Right atrium auricular region (tissue), 2 donors: ENCODE results near the gene TNPO3. TPM values are rescaled to one million over a fixed set of nuclear protein-coding genes. Genes with fewer than 3 reads are reported as not detected.

ENCODE experiments used
- DNase-seq: peaks from one replicate; pipeline ENCODE4 v3.0.0-alpha.2; 2019; ENCODE audit warnings: low spot score
- H3K27ac ChIP-seq, 2 donors: fragments of 200-600 bp; sonication (generic); 1 replicate in 1 of 2; 2 replicates in 1 of 2; pipeline ENCODE4 v1.5.1; 2016 to 2019
- H3K27me3 ChIP-seq, 2 donors: fragments of 200-600 bp; sonication (generic); one replicate each; pipeline versions ENCODE4 v1.5.1 to v1.6.0; 2017 to 2019
- H3K36me3 ChIP-seq: fragments of 200-600 bp; sonication (generic); one replicate; pipeline ENCODE4 v1.5.1; 2016
- H3K4me1 ChIP-seq, 2 donors: fragments of 200-600 bp; sonication (generic); one replicate each; pipeline versions ENCODE4 v1.5.1 to v1.6.0; 2017 to 2019
- H3K4me3 ChIP-seq, 2 donors: fragments of 200-600 bp; sonication (generic); 1 replicate in 1 of 2; 2 replicates in 1 of 2; pipeline ENCODE4 v1.5.1; 2017 to 2019; ENCODE audit warnings: mild to moderate bottlenecking in 1 of 2, moderate library complexity in 1 of 2
- H3K9me3 ChIP-seq, 2 donors: fragments of 200-600 bp; sonication (generic); one replicate each; pipeline ENCODE4 v1.5.1; 2019
- CTCF ChIP-seq, 2 donors: fragments of 200-600 bp; sonication (generic); IDR thresholded peaks; one replicate each; pipeline ENCODE4 v1.5.1; 2019; ENCODE audit warnings: antibody characterized with exemption in 2 of 2
- total RNA-seq, 2 donors: library from RNA; depleted of rRNA; stranded (reverse); fragments of >200 nt; gene quantifications; one replicate each; pipeline ENCODE4 v1.1.0, GENCODE V29; 2016

The TNPO3 gene
- total RNA-seq, 2 donors from 2014 or later: 23.5 to 23.6 TPM

- no peak for DNase-seq
- Histone ChIP-seq H3K27me3 (peaks cover 17 to 21% of the 10 kb centered on the region in 2 donors), H3K36me3 (no peaks in the 10 kb centered on the region), H3K4me3 (no peak overlapping the region), H3K9me3 (no peaks in the 10 kb centered on the region), H3K4me1 (peaks cover 0 to 33% of the 10 kb centered on the region in 2 donors), H3K27ac (no peak overlapping the region)
- no peak for TF ChIP-seq CTCF (IDR thresholded peaks at IDR 0.05)
Observed at GRCh38 chr7:128912281-128912680, 142.6 kb downstream of the TNPO3 start.

- no peak for DNase-seq
- H3K27me3 ChIP-seq: peaks cover 17 to 21% of the 10 kb centered on the region in 2 donors
Observed at GRCh38 chr7:128911423-128912031, 143.4 kb downstream of the TNPO3 start.

GRCh38 chr7:128910569-128910945, 144.4 kb downstream of the TNPO3 start, which contains the start of gene KCP:
TSS of gene KCP (minus strand) at chr7:128910709. CDS start at chr7:128910676, 33 bp downstream.
- peaks cover 0 to 25% of the 10 kb centered on the region in 2 donors for H3K4me1 ChIP-seq
- no peaks in the 10 kb centered on the region for H3K36me3 ChIP-seq
- H3K27me3 ChIP-seq: peaks cover 10 to 12% of the 10 kb centered on the region in 2 donors
- TF ChIP-seq CTCF (IDR thresholded peaks at IDR 0.05): no peak
- peak within 1 kb of the TSS; percentile 5 to 37 for H3K4me3 ChIP-seq
- no peaks in the 10 kb centered on the region for H3K9me3 ChIP-seq
- no peak within 1 kb of the TSS for H3K27ac ChIP-seq
- no peak for DNase-seq

More at GRCh38 chr7:128911423-128912031, 143.4 kb downstream of the TNPO3 start:
- Histone ChIP-seq H3K27ac (no peak overlapping the region), H3K4me3 (no peak overlapping the region), H3K36me3 (no peaks in the 10 kb centered on the region), H3K4me1 (peaks cover 0 to 33% of the 10 kb centered on the region in 2 donors), H3K9me3 (no peaks in the 10 kb centered on the region)
- TF ChIP-seq CTCF (IDR thresholded peaks at IDR 0.05): no peak

- no peak for DNase-seq
- TF ChIP-seq CTCF (IDR thresholded peaks at IDR 0.05): no peak
- peaks cover 6 to 12% of the 10 kb centered on the region in 2 donors for H3K27me3 ChIP-seq
Observed at GRCh38 chr7:128909625-128910568, 145.0 kb downstream of the TNPO3 start.

GRCh38 chr7:128908750-128909624, 145.9 kb downstream of the TNPO3 start:
- DNase-seq: no peak
- Histone ChIP-seq H3K27ac (no peak overlapping the region), H3K36me3 (no peaks in the 10 kb centered on the region), H3K27me3 (peaks cover 4 to 10% of the 10 kb centered on the region in 2 donors), H3K9me3 (no peaks in the 10 kb centered on the region), H3K4me3 (no peak overlapping the region), H3K4me1 (peaks cover 0 to 15% of the 10 kb centered on the region in 2 donors)
- no peak for TF ChIP-seq CTCF (IDR thresholded peaks at IDR 0.05)

More at GRCh38 chr7:128909625-128910568, 145.0 kb downstream of the TNPO3 start:
- H3K4me3 ChIP-seq: peak overlapping the region; percentile 5 to 37
- H3K27ac ChIP-seq: no peak overlapping the region
- H3K4me1 ChIP-seq: peaks cover 0 to 18% of the 10 kb centered on the region in 2 donors
- H3K9me3 ChIP-seq: no peaks in the 10 kb centered on the region
- no peaks in the 10 kb centered on the region for H3K36me3 ChIP-seq
